ENCODE data around the gene GALNT13.

GRCh38 chr2:154477319-154477718 lies 605.6 kb downstream of the GALNT13 start:
- TF ChIP-seq SUZ12 (IDR thresholded peaks at IDR 0.05; ENCODE audit: extremely low read depth, insufficient read depth, insufficient read length) (no peak), YY1 (IDR thresholded peaks at IDR 0.05; ENCODE audit: insufficient read depth, insufficient read length) (no peak), ZNF274 (IDR thresholded peaks at IDR 0.05; ENCODE audit: low read depth, low read length) (no peak)

Measured in NT2/D1 (cell line).